ENCODE results near the gene NAPA. TPM values are rescaled to one million over a fixed set of nuclear protein-coding genes. Genes with fewer than 3 reads are reported as not detected.
A peak's percentile ranks its signal among the peaks of the same experiment; 100 is the strongest.

NAPA gene
- total and polyA plus RNA-seq, 2 of the 13 experiments (the other 11 are each of a cell fraction or from before 2014, with no cell fraction given) = 32.6 to 65.9 TPM

- TF ChIP-seq ARID4A (CRISPR knock-in tag; IDR thresholded peaks at IDR 0.05; ENCODE audit: borderline replicate concordance) (peak; percentile 68; the same call in 1 of the 2 replicates), NAIF1 (CRISPR knock-in tag; IDR thresholded peaks at IDR 0.05; ENCODE audit: borderline replicate concordance) (no peak), ZNF646 (CRISPR knock-in tag; IDR thresholded peaks at IDR 0.05) (peak; percentile 86; the same call in 1 of the 2 replicates), ZNF574 (CRISPR knock-in tag; IDR thresholded peaks at IDR 0.05) (peak; percentile 42; the same call in 1 of the 2 replicates), LBX2 (CRISPR knock-in tag; IDR thresholded peaks at IDR 0.05; ENCODE audit: borderline replicate concordance) (no peak), GABPA (IDR thresholded peaks at IDR 0.05; ENCODE audit: low read depth, low read length) (no peak), GABPA (CRISPR knock-in tag; IDR thresholded peaks at IDR 0.05; ENCODE audit: low read depth) (0 out of 2 replicates have a peak, but pooled peaks have one; percentile 25), ZMAT5 (CRISPR knock-in tag; IDR thresholded peaks at IDR 0.05; ENCODE audit: borderline replicate concordance, low read depth) (no peak), RCOR2 (CRISPR knock-in tag; IDR thresholded peaks at IDR 0.05) (no peak), ZMYM3 (CRISPR knock-in tag; IDR thresholded peaks at IDR 0.05) (peak; percentile 69), ZBTB7A (CRISPR knock-in tag; IDR thresholded peaks at IDR 0.05) (0 out of 2 replicates have a peak, but pooled peaks have one; percentile 39), ZNF367 (CRISPR knock-in tag; IDR thresholded peaks at IDR 0.05; ENCODE audit: borderline replicate concordance) (no peak), ZFP36L1 (CRISPR knock-in tag; IDR thresholded peaks at IDR 0.05) (0 out of 2 replicates have a peak, but pooled peaks have one; percentile 74)
Measured at GRCh38 chr19:47471733-47472457, 43.0 kb downstream of the NAPA start, which contains the start of gene SLC8A2 (continued).
